D721Med (cell line): ENCODE data around the gene BTN2A1.

Source experiments
- DNase-seq: peaks from one replicate; pipeline ENCODE4 v3.0.0; 2011; ENCODE audit warnings: low spot score; ENCODE audit not compliant: insufficient read length
- FAIRE-seq: peaks from 2 replicates; lab custom pipeline; 2011; peaks lifted over from hg19 to GRCh38; lab: Jason Lieb, UNC
- TF ChIP-seq, protein P1 (sequence below): IDR thresholded peaks from 2 replicates; pipeline ENCODE4 v1.5.1; 2012; ENCODE audit warnings: mild to moderate bottlenecking, control low read depth; ENCODE audit not compliant: insufficient read depth; ENCODE audit errors: missing control alignments

BTN2A1 gene

DNA sequence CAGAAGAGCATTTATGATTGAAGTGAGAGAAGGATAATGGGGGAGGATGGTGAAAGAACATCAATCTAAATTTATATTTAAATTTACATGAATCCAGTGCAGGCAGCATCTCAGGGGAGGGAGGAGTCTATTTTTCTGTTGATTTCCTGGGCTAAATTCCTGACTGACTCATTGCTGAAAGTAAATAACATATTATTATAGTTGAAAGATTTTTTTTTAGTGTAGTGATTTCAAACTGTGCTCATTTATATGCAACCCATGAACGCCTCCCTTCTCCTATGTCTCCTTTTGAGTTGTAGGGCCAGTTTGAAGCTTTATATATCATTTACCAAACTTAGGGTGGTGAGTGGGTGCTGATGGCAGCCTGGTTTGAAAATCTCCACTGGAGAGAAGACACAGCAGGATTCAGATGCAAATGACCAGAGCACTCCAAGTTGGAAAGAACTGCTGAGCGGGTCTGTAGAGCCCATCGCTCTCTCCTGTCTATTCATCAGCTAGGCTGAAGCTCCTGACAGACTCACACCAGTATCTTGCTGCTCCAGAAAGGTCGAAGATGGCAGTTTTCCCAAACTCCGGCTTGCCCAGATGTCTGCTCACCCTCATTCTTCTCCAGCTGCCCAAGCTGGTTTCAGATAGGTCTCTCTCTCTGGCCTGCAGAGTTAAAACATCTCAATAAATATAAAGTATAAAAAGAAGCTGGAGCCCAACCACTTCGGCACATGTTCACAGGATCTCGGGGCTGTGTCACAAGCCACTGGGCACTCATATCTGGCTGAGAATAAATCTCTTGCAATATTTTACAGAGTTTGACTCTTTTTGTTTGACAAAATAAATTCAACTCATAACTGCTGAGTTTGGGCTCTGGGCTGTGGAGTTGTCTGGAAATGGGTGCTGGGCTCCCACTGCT is 18.3 kb downstream of the BTN2A1 start:
- no peak for FAIRE-seq
- TF ChIP-seq, protein P1, sequence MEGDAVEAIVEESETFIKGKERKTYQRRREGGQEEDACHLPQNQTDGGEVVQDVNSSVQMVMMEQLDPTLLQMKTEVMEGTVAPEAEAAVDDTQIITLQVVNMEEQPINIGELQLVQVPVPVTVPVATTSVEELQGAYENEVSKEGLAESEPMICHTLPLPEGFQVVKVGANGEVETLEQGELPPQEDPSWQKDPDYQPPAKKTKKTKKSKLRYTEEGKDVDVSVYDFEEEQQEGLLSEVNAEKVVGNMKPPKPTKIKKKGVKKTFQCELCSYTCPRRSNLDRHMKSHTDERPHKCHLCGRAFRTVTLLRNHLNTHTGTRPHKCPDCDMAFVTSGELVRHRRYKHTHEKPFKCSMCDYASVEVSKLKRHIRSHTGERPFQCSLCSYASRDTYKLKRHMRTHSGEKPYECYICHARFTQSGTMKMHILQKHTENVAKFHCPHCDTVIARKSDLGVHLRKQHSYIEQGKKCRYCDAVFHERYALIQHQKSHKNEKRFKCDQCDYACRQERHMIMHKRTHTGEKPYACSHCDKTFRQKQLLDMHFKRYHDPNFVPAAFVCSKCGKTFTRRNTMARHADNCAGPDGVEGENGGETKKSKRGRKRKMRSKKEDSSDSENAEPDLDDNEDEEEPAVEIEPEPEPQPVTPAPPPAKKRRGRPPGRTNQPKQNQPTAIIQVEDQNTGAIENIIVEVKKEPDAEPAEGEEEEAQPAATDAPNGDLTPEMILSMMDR, result no peak
- DNase-seq, result no peak

DNA sequence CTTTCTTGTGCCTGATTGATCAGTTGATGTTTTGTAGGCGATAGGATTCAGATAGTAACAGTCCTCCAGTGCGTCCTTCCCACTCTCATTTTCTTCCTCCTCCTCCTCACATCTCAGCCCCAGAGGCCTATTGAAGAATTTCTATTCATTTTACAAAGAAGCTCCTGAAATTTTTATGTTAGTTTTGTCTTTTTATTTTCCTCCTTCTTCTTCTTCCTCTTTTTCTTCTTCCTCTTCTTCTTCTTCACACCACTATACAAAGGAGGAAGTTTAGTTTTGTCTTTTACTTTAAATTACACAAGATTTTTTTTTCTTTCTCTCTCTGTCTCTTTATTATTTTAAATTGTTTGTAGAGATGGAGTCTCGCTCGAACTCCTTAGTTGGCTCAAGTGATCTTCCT is 19.1 kb downstream of the BTN2A1 start:
- DNase-seq, result no peak

DNA sequence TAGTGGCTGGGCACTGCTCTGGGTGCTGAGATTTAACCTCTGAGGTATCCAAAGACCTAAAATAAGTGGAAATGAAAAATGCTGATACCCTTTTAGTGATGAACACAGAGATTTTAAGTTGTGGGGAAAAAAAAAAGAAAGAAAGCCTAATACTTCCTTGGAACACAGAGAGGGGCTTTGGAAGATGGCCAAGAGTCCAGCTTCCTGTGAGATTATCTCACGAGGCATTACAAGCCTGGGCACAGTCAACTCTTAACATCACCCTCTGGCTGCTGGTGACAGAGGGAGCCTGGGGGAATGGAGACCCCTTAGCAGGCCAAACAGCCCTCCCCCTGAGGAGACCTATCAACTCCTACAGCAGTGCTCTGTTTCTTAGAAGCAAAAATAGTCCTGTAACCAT is 19.7 kb downstream of the BTN2A1 start:
- TF ChIP-seq, protein P1, result no peak
- FAIRE-seq (no peak), DNase-seq (no peak)

More for the DNA sequence above, 19.1 kb downstream of the BTN2A1 start:
- no peak for FAIRE-seq
- TF ChIP-seq, protein P1, result no peak

DNA sequence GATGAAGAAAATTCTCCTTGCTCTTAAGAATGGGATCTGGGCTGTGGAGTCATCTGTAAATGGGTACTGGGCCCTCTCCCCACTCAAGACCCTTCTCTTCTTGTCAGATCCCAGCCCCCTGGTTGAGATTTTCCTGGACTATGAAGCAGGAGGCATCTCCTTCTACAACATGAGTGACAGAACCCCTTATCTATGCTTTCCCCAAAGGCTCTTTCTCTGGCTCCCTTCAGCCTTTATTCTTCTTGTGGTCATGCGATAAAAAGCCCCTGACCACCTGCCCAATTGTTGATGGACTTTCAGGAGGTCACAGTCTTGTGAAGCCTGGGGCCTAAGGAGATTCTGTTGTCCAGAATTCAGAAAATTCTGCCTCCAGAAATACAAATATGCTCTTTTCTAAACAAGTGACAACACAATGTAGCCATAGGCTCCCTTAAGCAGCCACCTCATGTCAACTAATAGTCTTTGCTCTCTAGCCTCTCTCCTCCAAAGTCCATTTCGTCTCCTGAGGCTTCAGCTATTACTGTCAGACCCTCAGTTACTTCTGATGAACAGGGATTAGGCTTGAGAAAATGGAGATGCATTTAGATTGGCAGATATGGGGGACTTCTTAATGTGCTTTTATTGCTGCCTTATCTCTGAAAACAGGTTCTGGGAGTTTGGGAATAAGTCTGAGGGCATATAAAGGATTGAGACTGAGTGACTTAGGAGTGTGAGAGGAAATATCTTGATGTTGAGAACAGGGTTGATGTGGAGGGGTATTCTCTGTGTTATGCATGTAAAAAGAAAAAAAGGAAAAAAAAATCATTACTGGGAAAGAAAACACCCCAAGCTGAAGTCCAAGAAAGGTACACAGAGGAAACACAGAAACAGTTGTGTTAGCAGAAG is 20.6 kb downstream of the BTN2A1 start:
- TF ChIP-seq, protein P1, result no peak
- FAIRE-seq (no peak), DNase-seq (no peak)

- no peak for FAIRE-seq
- TF ChIP-seq, protein P1, result no peak
- no peak for DNase-seq
Observed at GRCh38 chr6:26478985-26479278, 21.2 kb downstream of the BTN2A1 start.

DNA sequence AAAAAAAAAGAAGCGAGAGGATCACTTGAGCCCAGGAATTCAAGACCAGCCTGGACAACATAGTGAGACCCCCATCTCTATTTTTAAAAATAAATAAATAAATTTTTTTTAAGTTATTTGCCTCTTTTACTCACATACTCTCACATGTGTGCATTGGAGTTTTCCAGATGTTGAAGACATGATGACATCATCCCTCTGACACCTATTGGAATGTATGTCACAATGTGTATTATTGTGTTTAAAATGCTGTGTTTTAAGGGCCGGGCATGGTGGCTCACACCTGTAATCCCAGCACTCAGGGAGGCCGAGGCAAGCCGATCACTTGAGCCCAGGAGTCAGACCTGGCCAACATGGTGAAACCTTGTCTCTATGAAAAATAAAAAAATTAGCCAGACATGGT is 24.6 kb downstream of the BTN2A1 start:
- no peak for DNase-seq
- FAIRE-seq, result no peak
- TF ChIP-seq, protein P1, result no peak

DNA sequence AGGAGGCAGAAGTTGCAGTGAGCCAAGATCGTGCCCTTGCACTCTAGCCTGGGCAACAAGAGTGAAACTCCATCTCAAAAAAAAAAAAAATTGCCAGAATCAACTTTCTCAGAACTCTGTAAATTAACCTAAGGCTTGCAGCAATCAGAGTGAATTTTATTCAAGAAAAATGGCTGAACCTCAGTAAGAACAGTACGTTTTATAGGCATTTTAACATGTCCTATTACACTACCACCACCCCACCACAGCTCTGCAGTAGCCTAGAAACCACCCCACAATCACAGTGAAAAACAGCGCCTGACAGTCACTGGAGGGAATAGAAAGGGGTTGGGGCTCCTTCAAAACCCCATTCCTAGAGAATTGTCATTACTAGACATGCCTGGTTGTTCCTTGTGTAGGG is 26.0 kb downstream of the BTN2A1 start:
- TF ChIP-seq, protein P1, result no peak
- DNase-seq (no peak), FAIRE-seq (no peak)
